Measurements from ENCODE around the gene THAP9. TPM values are rescaled to one million over a fixed set of nuclear protein-coding genes. Genes with fewer than 3 reads are reported as not detected.
A peak's percentile ranks its signal among the peaks of the same experiment; 100 is the strongest.

The THAP9 gene
- total RNA-seq, 1 experiment from 2014 or later: 3.2 TPM

DNA sequence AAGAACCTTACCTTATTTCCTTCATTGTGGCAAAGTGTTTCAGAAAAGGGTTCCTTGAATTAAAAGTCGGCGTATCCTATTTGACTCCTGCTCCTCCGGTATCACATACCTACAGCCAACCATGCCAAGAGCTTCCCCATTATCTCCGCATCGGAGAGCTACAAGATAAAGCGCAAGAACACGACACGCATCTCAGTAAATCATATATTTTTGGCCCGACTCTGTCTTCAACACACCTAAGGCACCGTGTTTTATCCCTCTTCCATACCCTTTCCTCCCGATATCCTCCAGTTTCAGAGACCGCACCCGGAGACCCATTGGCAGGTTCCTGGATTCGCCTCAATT is 497 bp upstream of the THAP9 start:
- Histone ChIP-seq H3K79me2 (ENCODE audit: low read length) (peaks cover 69% of the 10 kb centered on the region), H3K27ac (ENCODE audit: low read length) (peak overlapping the region; percentile 97), H3K9me2 (replicated peaks; ENCODE audit: low read length) (no peaks in the 10 kb centered on the region), H3K27me3 (ENCODE audit: low read length) (no peaks in the 10 kb centered on the region), H3K4me3 (ENCODE audit: low read length) (peak overlapping the region; percentile 79), H3K9me3 (ENCODE audit: low read length) (no peaks in the 10 kb centered on the region), H3K4me1 (ENCODE audit: insufficient read depth, low read length) (peaks cover 21% of the 10 kb centered on the region), H3K4me2 (ENCODE audit: low read length) (peak overlapping the region; percentile 96), H4K20me1 (ENCODE audit: low read length) (peaks cover 27% of the 10 kb centered on the region), H3F3A (ENCODE audit: low read length, unreplicated experiment) (no peaks in the 10 kb centered on the region), H3K9ac (ENCODE audit: low read length) (peak overlapping the region; percentile 92), H3K36me3 (ENCODE audit: low read depth, low read length) (peaks cover 23% of the 10 kb centered on the region), H2AFZ (ENCODE audit: low read length) (peak overlapping the region; percentile 58)
- intact Hi-C loops (cut with micrococcal nuclease): loop anchor here (2.0 kb wide), 1 partner anchor 113 kb away; no protein-coding TSS in a partner anchor
- TSS peak; percentile 71 for BruUV-seq (replicated peaks)
- POLR2A ChIA-PET (ENCODE audit: unreplicated experiment): interaction anchor here (0.6 to 0.7 kb wide), 2 partner anchors 113 to 192 kb away, joined by 6 to 24 read pairs; no protein-coding TSS in a partner anchor
- no peak for DNase-seq
- ATAC-seq: peak; percentile 7
- TF ChIP-seq EZH2 (IDR thresholded peaks at IDR 0.05; ENCODE audit: low read length, unreplicated experiment) (no peak), EZH2phosphoT487 (IDR thresholded peaks at IDR 0.05; ENCODE audit: borderline replicate concordance, low read length) (no peak)
- TF ChIP-seq, protein P1, sequence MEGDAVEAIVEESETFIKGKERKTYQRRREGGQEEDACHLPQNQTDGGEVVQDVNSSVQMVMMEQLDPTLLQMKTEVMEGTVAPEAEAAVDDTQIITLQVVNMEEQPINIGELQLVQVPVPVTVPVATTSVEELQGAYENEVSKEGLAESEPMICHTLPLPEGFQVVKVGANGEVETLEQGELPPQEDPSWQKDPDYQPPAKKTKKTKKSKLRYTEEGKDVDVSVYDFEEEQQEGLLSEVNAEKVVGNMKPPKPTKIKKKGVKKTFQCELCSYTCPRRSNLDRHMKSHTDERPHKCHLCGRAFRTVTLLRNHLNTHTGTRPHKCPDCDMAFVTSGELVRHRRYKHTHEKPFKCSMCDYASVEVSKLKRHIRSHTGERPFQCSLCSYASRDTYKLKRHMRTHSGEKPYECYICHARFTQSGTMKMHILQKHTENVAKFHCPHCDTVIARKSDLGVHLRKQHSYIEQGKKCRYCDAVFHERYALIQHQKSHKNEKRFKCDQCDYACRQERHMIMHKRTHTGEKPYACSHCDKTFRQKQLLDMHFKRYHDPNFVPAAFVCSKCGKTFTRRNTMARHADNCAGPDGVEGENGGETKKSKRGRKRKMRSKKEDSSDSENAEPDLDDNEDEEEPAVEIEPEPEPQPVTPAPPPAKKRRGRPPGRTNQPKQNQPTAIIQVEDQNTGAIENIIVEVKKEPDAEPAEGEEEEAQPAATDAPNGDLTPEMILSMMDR (conservative IDR thresholded peaks at IDR 0.05; ENCODE audit: low read depth, low read length): no peak
- CTCF ChIA-PET: no interaction called here

DNA sequence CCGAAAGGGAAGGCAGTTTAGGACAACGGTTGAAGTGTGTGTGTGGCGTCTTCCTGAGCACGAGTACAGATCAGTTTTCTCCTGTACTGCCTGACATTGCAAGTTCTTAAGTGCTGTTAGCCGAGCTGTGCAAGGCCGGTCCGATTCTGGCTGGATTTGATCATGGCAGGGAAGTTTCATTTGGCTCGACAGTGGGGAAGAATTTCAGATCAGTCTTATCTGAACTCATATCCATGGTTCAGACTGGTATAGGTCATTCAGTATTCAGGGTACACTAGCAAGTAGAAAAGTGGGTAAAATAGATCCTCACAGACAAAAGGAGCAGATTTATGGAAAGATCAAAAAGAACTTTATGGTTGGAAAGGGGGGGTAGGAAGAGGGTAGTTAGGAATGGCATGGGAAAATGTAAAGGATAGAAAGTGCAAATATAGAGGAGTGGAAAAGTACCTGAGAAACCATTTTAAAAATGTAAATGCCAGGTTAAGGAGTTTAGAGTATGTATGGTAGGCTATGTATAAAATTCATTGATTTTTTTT is 716 bp downstream of the THAP9 start:
- ChIA-PET CTCF (no interaction called here), POLR2A (ENCODE audit: unreplicated experiment) (no interaction called here)
- Histone ChIP-seq H3K27ac (ENCODE audit: low read length) (peak overlapping the region; percentile 97), H3F3A (ENCODE audit: low read length, unreplicated experiment) (no peaks in the 10 kb centered on the region), H3K4me3 (ENCODE audit: low read length) (peak overlapping the region; percentile 79), H3K9ac (ENCODE audit: low read length) (peak overlapping the region; percentile 92), H3K36me3 (ENCODE audit: low read depth, low read length) (peaks cover 16% of the 10 kb centered on the region), H3K9me3 (ENCODE audit: low read length) (no peaks in the 10 kb centered on the region), H3K27me3 (ENCODE audit: low read length) (no peaks in the 10 kb centered on the region), H2AFZ (ENCODE audit: low read length) (peak overlapping the region; percentile 70), H3K4me1 (ENCODE audit: insufficient read depth, low read length) (peaks cover 30% of the 10 kb centered on the region), H3K79me2 (ENCODE audit: low read length) (peaks cover 60% of the 10 kb centered on the region), H3K4me2 (ENCODE audit: low read length) (peak overlapping the region; percentile 91), H4K20me1 (ENCODE audit: low read length) (peaks cover 27% of the 10 kb centered on the region), H3K9me2 (replicated peaks; ENCODE audit: low read length) (no peaks in the 10 kb centered on the region)
- TF ChIP-seq EZH2phosphoT487 (IDR thresholded peaks at IDR 0.05; ENCODE audit: borderline replicate concordance, low read length) (no peak), EZH2 (IDR thresholded peaks at IDR 0.05; ENCODE audit: low read length, unreplicated experiment) (no peak)
- TF ChIP-seq, protein P1 (conservative IDR thresholded peaks at IDR 0.05; ENCODE audit: low read depth, low read length): no peak
- intact Hi-C loops (cut with micrococcal nuclease): loop anchor here (2.0 kb wide), 1 partner anchor 112 kb away; no protein-coding TSS in a partner anchor
- DNase-seq (no peak), ATAC-seq (peak; percentile 4; the same call in 1 of the 2 replicates)
- TSS peak; percentile 82 for BruUV-seq (replicated peaks)

DNA sequence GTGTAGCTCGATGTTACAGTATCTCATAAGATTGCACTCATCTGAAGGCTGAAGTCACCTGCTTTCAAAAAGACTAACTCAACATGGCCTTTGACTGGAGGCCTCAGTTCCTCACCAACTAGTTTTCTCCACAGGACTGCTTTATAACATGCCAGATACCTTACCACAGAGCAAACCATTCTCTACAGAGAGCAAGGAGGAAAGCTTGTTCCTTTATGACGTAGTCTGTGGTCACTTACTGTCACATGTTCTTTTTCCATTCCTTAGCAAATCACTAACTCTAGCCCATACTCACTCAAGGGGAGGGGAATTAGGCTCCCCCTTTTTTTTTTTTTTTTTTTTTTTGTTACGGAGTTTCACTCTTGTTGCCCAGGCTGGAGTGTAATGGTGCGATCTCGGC is 3.2 kb downstream of the THAP9 start:
- DNase-seq (no peak), ATAC-seq (no peak)
- Histone ChIP-seq H3K4me3 (ENCODE audit: low read length) (no peak overlapping the region), H3K9me3 (ENCODE audit: low read length) (no peaks in the 10 kb centered on the region), H3K27ac (ENCODE audit: low read length) (no peak overlapping the region), H3K36me3 (ENCODE audit: low read depth, low read length) (no peaks in the 10 kb centered on the region), H3K27me3 (ENCODE audit: low read length) (no peaks in the 10 kb centered on the region), H3K79me2 (ENCODE audit: low read length) (peaks cover 36% of the 10 kb centered on the region), H3F3A (ENCODE audit: low read length, unreplicated experiment) (no peaks in the 10 kb centered on the region), H2AFZ (ENCODE audit: low read length) (no peak overlapping the region), H3K4me2 (ENCODE audit: low read length) (no peak overlapping the region), H3K9me2 (replicated peaks; ENCODE audit: low read length) (no peaks in the 10 kb centered on the region), H3K9ac (ENCODE audit: low read length) (no peak overlapping the region), H4K20me1 (ENCODE audit: low read length) (peaks cover 9% of the 10 kb centered on the region), H3K4me1 (ENCODE audit: insufficient read depth, low read length) (peaks cover 13% of the 10 kb centered on the region)
- TF ChIP-seq EZH2 (IDR thresholded peaks at IDR 0.05; ENCODE audit: low read length, unreplicated experiment): no peak
- TF ChIP-seq EZH2phosphoT487 (IDR thresholded peaks at IDR 0.05; ENCODE audit: borderline replicate concordance, low read length): no peak
- ChIA-PET POLR2A (ENCODE audit: unreplicated experiment) (no interaction called here), CTCF (no interaction called here)
- BruUV-seq (replicated peaks): no TSS peak
- intact Hi-C loops (cut with micrococcal nuclease): no loop called here

Data from PC-3 (cell line).